Measurements from ENCODE around the gene METTL15. TPM values are rescaled to one million over a fixed set of nuclear protein-coding genes. Genes with fewer than 3 reads are reported as not detected.
"Not testable (repeated sequence)": the region's sequence is repeated elsewhere in the genome, so short reads cannot be mapped to it uniquely, and the experiment has no call there.

METTL15 gene
- total RNA-seq, 2 donors from 2014 or later, result 17.1 to 20.4 TPM

DNA sequence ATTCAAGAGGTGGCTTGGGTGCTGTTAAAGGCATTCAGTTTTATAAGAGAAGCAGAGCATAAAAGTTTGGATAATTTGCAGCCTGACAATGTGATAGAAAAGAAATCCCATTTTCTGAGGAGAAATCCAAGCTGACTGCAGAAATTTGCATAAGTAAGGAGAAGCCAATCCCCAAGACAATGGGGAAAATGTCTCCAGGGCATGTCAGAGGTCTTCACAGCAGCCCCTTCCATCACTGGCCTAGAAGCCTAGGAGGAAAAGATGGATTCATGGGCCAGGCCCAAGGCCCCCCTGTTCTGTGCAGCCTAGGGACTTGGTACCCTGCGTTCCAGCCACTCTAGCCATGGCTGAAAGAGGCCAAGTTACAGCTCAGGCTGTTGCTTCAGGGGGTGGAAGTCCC is 207.3 kb downstream of the METTL15 start:
- WGBS, 2 experiments (ENCODE audit: insufficient coverage in 1 of 2, insufficient read length in 1 of 2), result 97% methylated on average over 1 of the region's 1 CpG; no CpG with 5 or more reads in 1 of the 2 experiments
- H3K4me3 ChIP-seq (ENCODE audit: low read length), result no peak overlapping the region
- Mint-ChIP-seq H3K27me3 (ENCODE audit: insufficient read depth) (no peaks in the 10 kb centered on the region), H3K4me3 (no peak overlapping the region), H3K36me3 (ENCODE audit: low read depth) (peaks cover 16% of the 10 kb centered on the region), H3K9me3 (peaks cover 3% of the 10 kb centered on the region), H3K27ac (no peak overlapping the region), H3K4me1 (no peaks in the 10 kb centered on the region)
- H3K27ac ChIP-seq (ENCODE audit: low read depth, low read length), result no peak overlapping the region
- no peak overlapping the region for H3K9ac ChIP-seq (ENCODE audit: extremely low read depth, low read length, poor library complexity, severe bottlenecking)
- no peaks in the 10 kb centered on the region for H3K4me1 ChIP-seq (ENCODE audit: control insufficient read depth, insufficient read depth, low read length)
- no peaks in the 10 kb centered on the region for H3K9me3 ChIP-seq (ENCODE audit: control insufficient read depth, low read length)
- DNase-seq, result no peak
- H3K36me3 ChIP-seq (ENCODE audit: control insufficient read depth, insufficient read depth, low read length), result peaks cover 5% of the 10 kb centered on the region
- no peaks in the 10 kb centered on the region for H3K27me3 ChIP-seq (ENCODE audit: control insufficient read depth, insufficient read depth, low read length, poor library complexity, severe bottlenecking)
- TF ChIP-seq, protein P1, sequence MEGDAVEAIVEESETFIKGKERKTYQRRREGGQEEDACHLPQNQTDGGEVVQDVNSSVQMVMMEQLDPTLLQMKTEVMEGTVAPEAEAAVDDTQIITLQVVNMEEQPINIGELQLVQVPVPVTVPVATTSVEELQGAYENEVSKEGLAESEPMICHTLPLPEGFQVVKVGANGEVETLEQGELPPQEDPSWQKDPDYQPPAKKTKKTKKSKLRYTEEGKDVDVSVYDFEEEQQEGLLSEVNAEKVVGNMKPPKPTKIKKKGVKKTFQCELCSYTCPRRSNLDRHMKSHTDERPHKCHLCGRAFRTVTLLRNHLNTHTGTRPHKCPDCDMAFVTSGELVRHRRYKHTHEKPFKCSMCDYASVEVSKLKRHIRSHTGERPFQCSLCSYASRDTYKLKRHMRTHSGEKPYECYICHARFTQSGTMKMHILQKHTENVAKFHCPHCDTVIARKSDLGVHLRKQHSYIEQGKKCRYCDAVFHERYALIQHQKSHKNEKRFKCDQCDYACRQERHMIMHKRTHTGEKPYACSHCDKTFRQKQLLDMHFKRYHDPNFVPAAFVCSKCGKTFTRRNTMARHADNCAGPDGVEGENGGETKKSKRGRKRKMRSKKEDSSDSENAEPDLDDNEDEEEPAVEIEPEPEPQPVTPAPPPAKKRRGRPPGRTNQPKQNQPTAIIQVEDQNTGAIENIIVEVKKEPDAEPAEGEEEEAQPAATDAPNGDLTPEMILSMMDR (conservative IDR thresholded peaks at IDR 0.05), result no peak

DNA sequence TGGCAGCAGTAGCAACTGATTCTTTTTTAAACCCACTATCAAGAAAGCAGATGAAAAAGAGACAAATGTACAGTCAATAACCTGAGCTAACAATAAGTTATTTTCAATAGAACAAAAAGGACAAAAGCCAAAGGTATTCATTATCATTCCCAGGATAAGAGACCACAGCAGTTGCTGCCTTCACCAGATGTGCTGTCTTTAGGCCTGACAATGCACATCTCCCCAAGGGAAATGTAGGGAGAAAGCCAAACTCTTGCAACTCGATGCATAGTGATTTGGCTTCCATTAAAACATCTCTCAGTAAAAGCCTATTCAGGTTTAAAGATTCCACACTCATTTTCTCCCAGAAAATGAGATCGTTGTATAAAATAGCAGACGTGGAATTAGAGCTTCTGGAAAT is 210.7 kb downstream of the METTL15 start:
- no peak for DNase-seq
- H3K9ac ChIP-seq (ENCODE audit: extremely low read depth, low read length, poor library complexity, severe bottlenecking), result no peak overlapping the region
- Mint-ChIP-seq H3K27ac (no peak overlapping the region), H3K4me3 (no peak overlapping the region), H3K4me1 (no peaks in the 10 kb centered on the region), H3K36me3 (ENCODE audit: low read depth) (peaks cover 9% of the 10 kb centered on the region), H3K9me3 (no peaks in the 10 kb centered on the region), H3K27me3 (ENCODE audit: insufficient read depth) (no peaks in the 10 kb centered on the region)
- H3K36me3 ChIP-seq (ENCODE audit: control insufficient read depth, insufficient read depth, low read length), result peaks cover 5% of the 10 kb centered on the region
- WGBS, 2 experiments (ENCODE audit: insufficient coverage in 1 of 2, insufficient read length in 1 of 2), result 87 to 88% methylated on average over 3 of the region's 3 CpGs
- H3K9me3 ChIP-seq (ENCODE audit: control insufficient read depth, low read length), result no peaks in the 10 kb centered on the region
- H3K27me3 ChIP-seq (ENCODE audit: control insufficient read depth, insufficient read depth, low read length, poor library complexity, severe bottlenecking), result no peaks in the 10 kb centered on the region
- TF ChIP-seq, protein P1 (conservative IDR thresholded peaks at IDR 0.05), result no peak
- no peak overlapping the region for H3K27ac ChIP-seq (ENCODE audit: low read depth, low read length)
- no peak overlapping the region for H3K4me3 ChIP-seq (ENCODE audit: low read length)
- H3K4me1 ChIP-seq (ENCODE audit: control insufficient read depth, insufficient read depth, low read length), result no peaks in the 10 kb centered on the region

DNA sequence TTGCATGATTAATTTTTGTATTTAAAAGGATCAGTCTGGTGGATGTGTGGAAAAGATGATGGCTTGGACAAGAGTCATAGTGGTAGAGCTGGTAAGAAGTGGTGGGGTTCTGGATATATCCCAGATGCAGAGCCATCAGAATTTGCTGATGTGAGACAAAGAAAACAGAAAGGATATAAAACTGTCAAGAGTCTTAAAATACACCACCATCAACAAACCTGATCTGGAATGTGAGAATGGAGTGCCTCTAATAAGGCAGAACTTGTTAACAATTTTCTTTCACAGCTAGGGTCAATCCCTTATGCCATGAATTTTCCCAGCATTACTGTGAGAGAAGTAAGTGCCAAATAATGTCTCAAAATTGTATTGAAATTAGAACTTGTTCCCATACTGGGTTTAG is 215.4 kb downstream of the METTL15 start:
- Histone ChIP-seq H3K27ac (ENCODE audit: low read depth, low read length) (no peak overlapping the region), H3K27me3 (ENCODE audit: control insufficient read depth, insufficient read depth, low read length, poor library complexity, severe bottlenecking) (no peaks in the 10 kb centered on the region), H3K9me3 (ENCODE audit: control insufficient read depth, low read length) (no peaks in the 10 kb centered on the region), H3K9ac (ENCODE audit: extremely low read depth, low read length, poor library complexity, severe bottlenecking) (no peak overlapping the region), H3K4me1 (ENCODE audit: control insufficient read depth, insufficient read depth, low read length) (peaks cover 5% of the 10 kb centered on the region), H3K36me3 (ENCODE audit: control insufficient read depth, insufficient read depth, low read length) (no peaks in the 10 kb centered on the region), H3K4me3 (ENCODE audit: low read length) (no peak overlapping the region)
- Mint-ChIP-seq H3K27ac (no peak overlapping the region), H3K4me3 (no peak overlapping the region), H3K36me3 (ENCODE audit: low read depth) (no peaks in the 10 kb centered on the region), H3K9me3 (no peaks in the 10 kb centered on the region), H3K27me3 (ENCODE audit: insufficient read depth) (no peaks in the 10 kb centered on the region), H3K4me1 (no peaks in the 10 kb centered on the region)
- no peak for DNase-seq
- TF ChIP-seq, protein P1 (conservative IDR thresholded peaks at IDR 0.05), result no peak

- not testable (repeated sequence) for H3K27me3 ChIP-seq (ENCODE audit: control insufficient read depth, insufficient read depth, low read length, poor library complexity, severe bottlenecking); H3K27ac ChIP-seq (ENCODE audit: low read depth, low read length); H3K4me1 ChIP-seq (ENCODE audit: control insufficient read depth, insufficient read depth, low read length); H3K27ac Mint-ChIP-seq; DNase-seq; H3K9me3 Mint-ChIP-seq; H3K4me3 ChIP-seq (ENCODE audit: low read length); H3K9me3 ChIP-seq (ENCODE audit: control insufficient read depth, low read length); H3K36me3 Mint-ChIP-seq (ENCODE audit: low read depth); H3K27me3 Mint-ChIP-seq (ENCODE audit: insufficient read depth); H3K36me3 ChIP-seq (ENCODE audit: control insufficient read depth, insufficient read depth, low read length); H3K4me1 Mint-ChIP-seq; H3K9ac ChIP-seq (ENCODE audit: extremely low read depth, low read length, poor library complexity, severe bottlenecking); H3K4me3 Mint-ChIP-seq
- 100% methylated on average over 3 of the region's 4 CpGs; no CpG with 5 or more reads in 1 of the 2 experiments for WGBS, 2 experiments (ENCODE audit: insufficient coverage in 1 of 2, insufficient read length in 1 of 2)
Observed at GRCh38 chr11:28332393-28332792, 224.2 kb downstream of the METTL15 start.
